ENCODE results near the gene CRB3.

The CRB3 gene

GRCh38 chr19:6433663-6434062, 30.4 kb upstream of the CRB3 start, which contains the start of gene SLC25A41:
Gene SLC25A41, minus strand, starts transcription at chr19:6433763. Its CDS starts 70 bp downstream, at chr19:6433693.
- no peak for DNase-seq

DNA sequence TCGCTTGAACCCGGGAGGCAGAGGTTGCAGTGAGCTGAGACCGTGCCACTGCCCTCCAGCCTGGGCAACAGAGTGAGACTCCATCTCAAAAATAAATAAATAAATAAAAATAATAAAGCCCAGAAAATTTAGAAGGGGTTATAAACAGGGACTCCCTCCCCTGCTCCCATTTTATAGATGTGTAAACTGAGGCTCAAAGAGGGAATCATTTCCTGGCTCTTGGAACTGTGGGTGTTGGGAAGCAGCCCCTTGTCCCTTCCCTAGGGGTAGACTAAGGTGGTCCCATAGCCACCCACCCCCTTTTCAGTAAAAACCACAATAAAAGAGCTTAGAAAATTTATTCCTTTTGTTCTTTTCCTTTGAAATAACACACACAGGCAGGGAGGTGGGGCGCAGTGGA, 24.3 kb upstream of the CRB3 start:
- DNase-seq, result no peak

- no peak for DNase-seq
These were observed 23.2 kb upstream of the CRB3 start for GRCh38 chr19:6440905-6441304.

DNA sequence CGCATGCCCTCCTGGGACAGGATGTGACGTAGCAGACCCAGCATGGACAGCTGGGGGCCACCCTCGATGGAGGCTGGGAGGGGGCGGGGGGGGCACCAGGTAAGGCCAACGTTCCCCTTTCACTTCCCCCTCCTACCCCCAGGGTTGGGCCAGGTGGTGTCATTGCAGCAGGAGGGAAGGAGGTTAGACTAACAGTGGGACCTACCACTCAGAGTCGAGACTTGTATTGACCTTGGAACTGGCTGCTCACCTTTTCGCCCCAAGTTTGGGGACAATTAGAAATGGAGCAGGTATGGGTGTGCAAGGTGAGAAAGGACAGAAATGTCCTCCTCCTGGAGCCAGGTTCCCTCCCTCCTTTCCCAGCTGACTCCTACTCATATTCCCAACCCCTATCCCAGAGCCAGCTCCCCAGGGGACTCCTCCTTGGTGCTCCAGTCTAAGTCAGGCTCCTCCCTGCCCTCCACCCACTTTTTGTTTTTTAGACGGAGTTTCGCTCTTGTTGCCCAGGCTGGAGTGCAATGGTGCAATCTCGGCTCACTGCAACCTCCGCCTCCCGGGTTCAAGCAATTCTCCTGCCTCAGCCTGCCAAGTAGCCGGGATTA, 21.9 kb upstream of the CRB3 start:
- no peak for DNase-seq

DNA sequence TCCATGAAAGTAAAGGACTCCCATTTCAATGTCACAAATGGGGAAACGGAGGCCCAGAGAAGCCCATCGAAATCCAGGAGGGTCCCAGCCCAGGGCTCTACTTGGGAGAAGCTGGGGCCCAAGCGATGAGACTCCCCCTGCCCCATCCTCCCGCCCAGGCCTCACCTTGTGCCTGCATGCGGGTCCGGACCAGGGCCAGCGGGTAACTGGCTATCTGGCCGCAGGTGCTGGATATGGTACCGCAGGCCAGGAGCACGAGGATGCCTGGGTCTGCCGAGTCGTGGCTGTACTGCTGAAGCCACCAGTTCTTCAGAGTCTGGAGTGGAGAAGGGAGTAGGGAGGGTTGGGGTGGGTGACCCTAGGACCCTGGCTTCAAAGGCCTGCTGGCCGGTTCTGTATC, 20.1 kb upstream of the CRB3 start:
- DNase-seq, result no peak

DNA sequence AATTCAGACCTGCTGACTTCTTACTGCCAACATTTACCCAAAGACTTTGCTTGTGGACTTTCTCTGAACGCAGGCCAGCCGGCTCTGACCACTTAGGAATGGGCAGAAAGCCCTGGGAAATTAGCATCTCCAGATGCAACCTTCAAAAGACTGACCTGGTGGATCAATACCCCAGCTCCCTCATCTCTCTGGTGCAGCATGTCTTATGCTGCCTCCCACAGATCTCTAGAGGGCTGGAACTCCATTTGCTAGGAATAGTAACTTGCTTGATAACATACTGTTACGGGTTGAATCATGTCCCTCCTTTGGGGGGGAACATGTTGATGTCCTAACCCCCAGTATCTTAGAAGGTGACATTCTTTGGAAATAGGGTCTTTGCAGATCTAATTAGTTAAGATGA, 17.6 kb upstream of the CRB3 start:
- no peak for DNase-seq

DNA sequence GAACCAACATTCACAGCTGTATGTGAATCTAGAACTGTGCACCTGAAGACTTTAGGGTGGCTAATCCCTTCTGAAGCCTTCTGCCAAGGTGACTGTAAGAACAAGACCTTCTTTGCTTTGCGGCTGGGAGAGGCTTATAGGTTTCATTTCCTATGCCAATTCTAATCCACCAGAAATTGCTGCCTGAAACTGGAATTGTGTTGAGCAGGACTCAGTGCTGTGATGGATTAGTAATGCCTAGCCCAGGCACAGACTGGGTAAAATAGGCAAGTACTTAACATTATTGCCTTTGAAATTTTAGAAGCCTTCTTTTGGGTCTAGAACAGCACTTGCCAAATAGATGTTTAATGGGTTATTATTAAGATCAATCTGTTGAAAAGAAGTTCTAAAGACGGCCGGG, 16.0 kb upstream of the CRB3 start:
- DNase-seq, result no peak

DNA sequence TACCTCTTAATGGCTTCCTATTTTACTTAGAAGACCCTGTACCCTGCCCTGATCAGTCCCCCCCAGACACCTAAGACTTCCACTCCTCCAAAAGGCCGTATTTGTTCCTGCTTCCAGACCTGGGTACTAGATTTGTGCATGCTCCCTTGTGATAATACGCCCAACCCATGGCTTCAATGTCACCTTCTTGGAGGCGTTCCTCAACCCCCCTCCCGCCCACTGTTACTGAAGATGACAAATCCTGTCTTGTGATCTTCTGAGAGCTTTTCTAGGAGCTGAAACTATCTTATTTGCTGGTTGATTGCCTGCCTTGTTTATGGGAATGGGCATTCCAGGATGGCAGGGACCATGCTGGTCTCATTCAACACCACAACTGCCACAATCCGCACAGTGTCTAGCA, 13.9 kb upstream of the CRB3 start:
- peak in 2 of 3 donors; percentile 22 to 37 for DNase-seq

- DNase-seq, result no peak
These were observed 12.4 kb upstream of the CRB3 start for GRCh38 chr19:6451583-6452222.

GRCh38 chr19:6452223-6452614, 11.9 kb upstream of the CRB3 start:
- DNase-seq, result no peak

DNA sequence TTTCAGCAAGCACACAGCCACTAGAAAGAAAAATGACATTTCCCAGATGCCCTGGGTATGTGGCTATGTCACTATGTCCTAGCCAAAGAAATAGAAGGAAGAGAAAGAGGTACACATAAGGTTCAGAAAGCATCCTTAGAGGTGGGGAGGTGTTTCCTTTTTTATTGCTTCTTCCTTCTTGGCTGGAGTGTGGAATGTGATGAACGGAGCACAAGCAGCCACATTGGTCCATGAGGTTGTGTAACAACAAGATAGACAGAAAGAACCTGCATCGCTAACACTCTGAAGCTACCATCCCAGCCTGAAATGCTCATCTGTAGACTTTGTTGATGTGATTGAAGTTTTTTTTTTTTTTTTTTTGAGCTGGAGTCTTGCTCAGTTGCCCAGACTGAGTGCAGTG, 11.2 kb upstream of the CRB3 start:
- no peak for DNase-seq

DNA sequence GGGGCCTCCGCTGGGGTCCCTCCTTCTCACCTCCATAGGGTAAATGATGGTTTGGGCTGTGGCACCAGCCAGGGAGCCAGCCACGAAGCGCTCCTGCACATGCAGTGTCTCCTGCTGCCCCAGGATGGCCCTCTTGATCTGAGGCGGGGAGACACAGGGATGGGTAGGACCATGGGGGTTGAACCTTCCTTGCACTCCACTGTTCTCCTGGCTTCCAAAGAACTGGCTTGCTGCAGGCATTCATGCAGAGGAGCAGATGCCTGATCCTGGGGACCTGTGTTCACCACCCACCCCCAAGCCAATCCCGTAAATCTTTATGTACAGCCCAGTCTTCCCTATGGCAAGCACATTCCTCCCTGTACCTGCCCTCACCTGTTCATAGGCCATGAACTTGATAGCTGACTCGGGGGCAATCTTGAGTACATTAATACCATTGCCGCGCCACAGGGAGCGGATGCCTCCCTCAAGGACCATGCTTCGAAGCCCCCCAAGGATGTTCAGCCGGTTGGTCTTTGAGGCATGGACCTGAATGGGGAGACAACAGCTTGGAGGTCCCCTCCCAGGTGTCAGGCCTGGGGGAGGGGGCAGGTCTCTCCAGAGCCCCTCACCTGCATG, 10.0 kb upstream of the CRB3 start:
- DNase-seq, result no peak

DNA sequence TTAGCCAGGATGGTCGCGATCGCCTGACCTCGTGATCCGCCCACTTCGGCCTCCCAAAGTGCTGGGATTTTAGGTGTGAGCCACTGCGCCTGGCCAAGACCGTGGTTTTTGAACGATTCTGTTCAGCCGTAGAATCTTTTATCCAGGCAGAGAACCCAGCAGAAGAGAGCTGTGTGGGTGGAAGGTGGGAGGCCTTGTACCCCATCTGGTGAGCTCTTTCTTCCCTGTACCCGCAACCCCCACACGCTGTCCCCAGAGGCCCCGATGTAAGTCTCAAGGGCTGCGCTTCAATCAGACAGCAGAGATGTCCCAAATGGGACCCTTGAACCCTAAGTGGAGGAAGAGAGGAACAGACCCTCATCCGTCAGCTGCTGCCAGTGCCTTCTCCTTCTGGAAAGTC, 8.1 kb upstream of the CRB3 start:
- no peak for DNase-seq

DNA sequence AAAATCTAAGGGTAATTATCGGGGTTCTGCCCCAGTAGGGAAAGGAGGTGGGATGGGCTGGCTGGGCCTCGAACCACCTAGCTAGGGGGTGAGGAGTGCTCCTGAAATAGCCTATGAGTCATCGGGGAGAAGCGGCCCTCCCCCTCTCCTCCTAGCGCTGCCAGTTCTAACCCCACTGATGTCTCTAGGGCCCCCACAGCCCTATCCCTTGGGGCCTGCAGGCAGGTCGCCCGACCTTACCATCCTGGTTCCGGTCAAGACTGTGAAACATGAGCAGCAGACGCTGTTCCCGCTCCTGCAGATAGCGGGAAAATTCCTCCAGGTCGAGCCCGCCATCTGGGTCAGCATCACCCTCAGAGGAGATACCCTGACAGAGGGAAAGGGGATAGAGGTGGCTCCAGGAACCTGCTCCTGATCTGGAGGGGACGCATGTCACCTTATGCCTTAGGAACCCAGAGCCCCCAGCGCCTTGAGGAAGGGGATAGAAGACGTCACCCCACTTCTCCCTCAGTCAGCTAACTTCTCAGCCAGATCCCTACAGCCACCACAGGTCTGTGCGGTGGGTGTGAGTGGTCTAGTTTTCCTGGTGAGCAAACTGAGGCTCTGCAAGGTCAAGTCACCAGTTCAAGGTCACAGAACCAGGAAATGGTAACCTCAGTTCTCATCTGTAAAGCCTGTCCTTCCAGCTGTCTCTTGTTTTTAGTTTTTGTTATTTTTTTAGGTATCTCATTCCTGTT, 5.9 kb upstream of the CRB3 start:
- no peak for DNase-seq

DNA sequence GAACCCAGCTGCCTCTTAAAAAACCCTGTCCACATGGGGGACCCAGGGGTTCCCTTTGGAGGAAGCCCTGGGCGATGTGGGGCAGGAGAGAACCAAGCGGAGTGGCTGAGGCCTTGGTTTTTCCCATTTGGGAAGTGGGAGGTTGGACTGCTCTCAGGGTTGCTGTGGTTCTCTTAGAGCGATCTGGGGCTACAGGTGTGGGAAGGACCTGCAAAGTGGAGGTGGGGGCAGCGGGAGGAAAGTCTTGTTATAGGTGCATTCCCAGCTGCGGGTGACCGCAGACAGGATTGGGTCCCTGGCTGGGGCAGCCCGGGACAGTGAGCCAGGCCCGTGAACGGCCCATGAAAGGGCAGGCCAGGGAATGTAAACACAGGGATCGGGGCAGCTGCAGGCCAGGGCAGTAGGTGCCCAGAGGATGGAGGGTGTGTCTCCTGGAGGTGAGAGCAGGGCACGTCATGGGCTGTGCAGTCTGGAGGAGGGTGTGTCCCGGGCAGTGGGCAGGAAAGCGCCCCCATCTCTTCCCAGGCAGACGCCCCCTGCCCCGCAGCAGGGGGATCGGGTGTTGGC, 5.3 kb upstream of the CRB3 start:
- no peak for DNase-seq

GRCh38 chr19:6459262-6460098, 4.6 kb upstream of the CRB3 start, which contains the start of gene SLC25A23:
Gene SLC25A23, minus strand, starts transcription at chr19:6459792. Its CDS starts 164 bp downstream, at chr19:6459628.
- DNase-seq, result peak; percentile 39 to 68 (median 47)

DNA sequence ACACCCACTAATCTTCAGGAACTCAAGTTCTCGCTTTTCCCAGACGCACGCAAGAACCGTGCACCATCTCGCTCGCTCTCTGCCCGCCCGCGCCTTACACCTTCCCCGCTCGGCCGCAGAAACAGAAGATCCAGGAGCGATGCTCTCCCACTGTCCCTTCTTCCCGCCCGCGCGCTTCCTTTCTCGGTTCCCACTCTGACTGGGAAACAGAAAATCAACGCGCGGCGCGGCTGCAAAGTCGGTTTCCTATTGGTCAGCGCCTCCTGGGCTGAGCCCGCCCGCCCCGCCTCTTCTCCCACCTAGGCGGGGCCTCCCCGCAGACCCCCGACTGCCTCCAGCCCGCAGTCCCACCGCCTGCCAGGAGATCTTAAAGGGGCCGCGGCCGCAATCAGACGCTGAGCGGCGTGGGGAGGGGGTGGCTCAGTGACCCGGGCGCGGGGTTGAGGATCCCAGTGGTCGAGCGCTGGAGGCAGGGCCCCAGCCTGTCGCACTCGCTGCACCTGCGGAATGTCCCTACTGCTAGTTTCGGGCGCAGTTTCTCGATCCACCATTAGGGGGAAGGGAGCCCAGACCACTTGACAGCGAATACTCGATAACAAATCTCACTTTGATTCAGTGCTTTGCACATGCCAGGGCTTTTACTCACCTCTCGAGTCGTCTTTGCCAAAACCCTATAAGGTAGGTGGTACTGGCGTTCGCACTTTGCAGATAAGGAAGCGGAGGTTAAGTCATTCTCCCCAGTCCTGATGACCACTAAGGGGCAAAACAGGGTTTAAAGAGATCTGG, 3.8 kb upstream of the CRB3 start:
- DNase-seq, result peak; percentile 93 to 96 (median 94)

DNA sequence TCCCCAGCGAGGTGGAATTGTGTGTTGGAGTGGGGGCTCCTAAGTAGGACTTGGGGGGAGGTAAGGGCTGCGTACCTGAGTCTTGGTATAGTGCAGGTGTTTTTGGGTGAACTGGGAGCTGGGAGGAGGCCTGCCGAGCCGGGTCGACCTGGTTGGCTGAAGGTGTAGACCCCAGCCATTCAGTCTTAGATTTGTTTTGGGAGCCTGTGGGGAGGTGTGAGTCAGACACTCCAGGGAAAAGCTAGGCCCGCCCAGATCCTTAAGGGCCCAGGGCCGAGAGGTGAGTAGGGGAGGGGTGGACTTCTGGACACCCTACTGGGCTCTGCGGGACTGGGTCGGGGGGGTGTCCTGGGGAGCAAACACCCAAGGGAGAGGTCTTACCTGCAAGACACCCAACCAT, 935 bp downstream of the CRB3 start:
- DNase-seq, result no peak

- no peak for DNase-seq
These were observed 1.6 kb downstream of the CRB3 start for GRCh38 chr19:6465663-6466062.

- no peak for DNase-seq
These were observed 2.6 kb downstream of the CRB3 start for GRCh38 chr19:6466526-6467248.

GRCh38 chr19:6467384-6467783, 3.3 kb downstream of the CRB3 start:
- no peak for DNase-seq

All from suppressor macrophage treated with lipopolysaccharide for 1 hour (primary cell).